Kidney epithelial cell (primary cell): ENCODE measurements around the gene ZNF780A. TPM values are rescaled to one million over a fixed set of nuclear protein-coding genes. Genes with fewer than 3 reads are reported as not detected.

ENCODE experiments used
- DNase-seq: peaks from one replicate; pipeline ENCODE4 v3.0.0-alpha.2; 2010; ENCODE audit warnings: low read depth
- H3K27me3 ChIP-seq: 2 replicates; pipeline ENCODE4 v1.6.0; 2011; ENCODE audit warnings: low read length; ENCODE audit not compliant: control insufficient read depth, insufficient read depth
- H3K36me3 ChIP-seq: 2 replicates; pipeline ENCODE4 v1.5.1; 2011; ENCODE audit warnings: low read length; ENCODE audit not compliant: control insufficient read depth, insufficient read depth
- H3K4me3 ChIP-seq: 2 replicates; pipeline ENCODE4 v1.5.1; 2011; ENCODE audit warnings: low read depth, mild to moderate bottlenecking, control low read depth, low read length
- CTCF ChIP-seq: IDR thresholded peaks from 2 replicates; pipeline ENCODE4 v1.5.1; 2011; ENCODE audit warnings: mild to moderate bottlenecking, moderate library complexity, low read length, control low read depth, inconsistent platforms; ENCODE audit not compliant: insufficient read depth, poor library complexity, severe bottlenecking
- total RNA-seq: library from RNA; depleted of rRNA; stranded (reverse); fragments of >200 nt; gene quantifications from 2 replicates; pipeline ENCODE4 v1.2.3, GENCODE V29; 2015

The ZNF780A gene
- total RNA-seq, 1 donor from 2014 or later = 18.6 TPM

GRCh38 chr19:40026597-40026970 is 64.2 kb downstream of the ZNF780A start:
- H3K4me3 ChIP-seq = no peak overlapping the region
- H3K36me3 ChIP-seq = no peaks in the 10 kb centered on the region
- no peak for TF ChIP-seq CTCF
- no peak for DNase-seq
- no peaks in the 10 kb centered on the region for H3K27me3 ChIP-seq

DNA sequence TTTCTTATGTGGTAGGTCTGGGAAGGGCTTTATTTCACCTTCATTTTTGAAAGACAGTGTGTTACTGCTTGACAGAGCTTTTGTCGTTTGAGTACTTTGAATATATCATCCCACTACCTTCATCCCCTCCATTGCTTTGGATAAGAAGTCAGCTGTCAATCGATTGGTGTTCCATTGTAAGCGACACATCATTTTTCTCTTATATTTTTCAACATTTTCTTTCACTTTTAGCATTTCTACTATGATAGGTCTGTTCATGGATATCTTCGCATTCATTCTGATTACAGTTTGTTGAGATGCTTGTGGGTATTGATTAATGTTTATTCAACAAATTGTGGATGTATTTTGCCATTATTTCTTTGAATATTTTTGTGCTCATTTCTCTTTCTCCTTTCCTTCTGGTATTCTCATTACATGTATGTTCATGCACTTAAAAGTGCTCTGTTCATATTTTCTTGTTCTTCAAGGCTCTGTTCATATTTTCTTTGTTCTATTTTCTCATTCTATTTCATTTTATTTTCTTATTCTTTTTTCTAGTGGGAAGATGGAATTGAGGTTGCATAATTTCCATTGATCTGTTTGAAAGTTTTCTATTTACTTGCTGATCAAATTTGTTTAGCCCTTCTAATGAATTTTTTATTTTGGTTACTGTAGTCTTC is 64.7 kb downstream of the ZNF780A start:
- no peak overlapping the region for H3K4me3 ChIP-seq
- no peaks in the 10 kb centered on the region for H3K36me3 ChIP-seq
- TF ChIP-seq CTCF = no peak
- DNase-seq = no peak
- H3K27me3 ChIP-seq = no peaks in the 10 kb centered on the region

- Histone ChIP-seq H3K4me3 (no peak overlapping the region), H3K27me3 (no peaks in the 10 kb centered on the region), H3K36me3 (no peaks in the 10 kb centered on the region)
- TF ChIP-seq CTCF = no peak
- no peak for DNase-seq
Observed at GRCh38 chr19:40023969-40024368, 66.8 kb downstream of the ZNF780A start.

Other genes with a start within 250 kb of the ZNF780A start
- 162 and 224 TPM in 2 replicates for gene FBL, start 244.6 kb downstream of the ZNF780A start, total RNA-seq
- gene FCGBP, start 156.3 kb downstream of the ZNF780A start, total RNA-seq = 0.17 and 0.89 TPM in 2 replicates
- gene PSMC4, start 119.8 kb downstream of the ZNF780A start, total RNA-seq = 105 and 149 TPM in 2 replicates
- gene ZNF546, start 93.9 kb downstream of the ZNF780A start, total RNA-seq = 0.42 and 6.0 TPM in 2 replicates
- 4.1 and 12.4 TPM in 2 replicates for gene ZNF780B, start 34.7 kb downstream of the ZNF780A start, total RNA-seq
- 13.8 and 16.8 TPM in 2 replicates for gene MAP3K10, start 100.5 kb upstream of the ZNF780A start, total RNA-seq
- gene TTC9B, start 127.4 kb upstream of the ZNF780A start, total RNA-seq = not detected in 2 replicates
- gene CCNP, start 135.7 kb upstream of the ZNF780A start, total RNA-seq = 0.17 and 1.3 TPM in 2 replicates
- 72.3 and 73.5 TPM in 2 replicates for gene AKT2, start 194.4 kb upstream of the ZNF780A start, total RNA-seq